SK-N-SH (cell line): ENCODE data around the gene SSNA1. TPM values are rescaled to one million over a fixed set of nuclear protein-coding genes. Genes with fewer than 3 reads are reported as not detected.

ENCODE experiments used
- CTCF ChIA-PET: fragments of 300-600, 350-600 bp; formaldehyde crosslinking; extraction: SDS; loops from one replicate; lab custom pipeline; 2021; lab: Yijun Ruan, JAX
- POLR2A ChIA-PET: fragments of 350-600 bp; sonication (Branson Sonifier 250); formaldehyde crosslinking; extraction: SDS; loops from one replicate; lab custom pipeline; 2020; ENCODE audit warnings: antibody characterized with exemption, inconsistent platforms; lab: Yijun Ruan, JAX
- DNase-seq: peaks from one replicate; pipeline ENCODE4 v3.0.0; 2012
- H2AFZ ChIP-seq: fragments of 200-600 bp; sonication (generic); 2 replicates; pipeline ENCODE4 v1.8.1; 2016; ENCODE audit warnings: antibody characterized with exemption, mild to moderate bottlenecking, low read depth
- H3F3A ChIP-seq: fragments of 200-600 bp; sonication (generic); replicated peaks from 2 replicates; pipeline ENCODE3; 2016; ENCODE audit warnings: antibody characterized with exemption, mild to moderate bottlenecking; ENCODE audit not compliant: insufficient read depth
- H3K27ac ChIP-seq, 2 experiments: fragments of 200-500 bp in 1 of 2; fragments of 200-600 bp in 1 of 2; sonication (Bioruptor generic) in 1 of 2; sonication (generic), shearing (Covaris generic) in 1 of 2; 2 replicates each; pipeline versions ENCODE4 v1.5.1 to v1.6.1; 2014 to 2016; ENCODE audit warnings: low read depth in 2 of 2, inconsistent platforms in 1 of 2, low read length in 1 of 2, mild to moderate bottlenecking in 1 of 2, mixed read lengths in 1 of 2
- H3K27me3 ChIP-seq: fragments of 200-600 bp; sonication (generic), shearing (Covaris generic); 2 replicates; pipeline ENCODE4 v1.6.1; 2016; ENCODE audit warnings: mixed run types; ENCODE audit not compliant: insufficient read depth
- H3K36me3 ChIP-seq, 2 experiments: fragments of 200-500 bp in 1 of 2; fragments of 200-600 bp in 1 of 2; sonication (Bioruptor generic) in 1 of 2; sonication (generic) in 1 of 2; replicated peaks in 1 of 2; 2 replicates each; pipeline versions ENCODE3 to v1.5.1; 2014 to 2016; ENCODE audit warnings: low read length in 1 of 2, mild to moderate bottlenecking in 1 of 2; ENCODE audit not compliant: insufficient read depth in 2 of 2, control insufficient read depth in 1 of 2
- H3K4me1 ChIP-seq, 2 experiments: fragments of 200-500 bp in 1 of 2; fragments of 200-600 bp in 1 of 2; sonication (Bioruptor generic) in 1 of 2; sonication (generic), shearing (Covaris generic) in 1 of 2; 2 replicates each; pipeline versions ENCODE4 v1.5.1 to v1.6.1; 2014 to 2016; ENCODE audit warnings: low read depth in 1 of 2, low read length in 1 of 2, mixed run types in 1 of 2; ENCODE audit not compliant: insufficient read depth in 2 of 2, control insufficient read depth in 1 of 2
- H3K4me2 ChIP-seq: fragments of 200-600 bp; sonication (generic), shearing (Covaris generic); 2 replicates; pipeline ENCODE4 v1.6.1; 2017; ENCODE audit warnings: mixed run types
- H3K4me3 ChIP-seq, 2 experiments: fragments of 200-500 bp in 1 of 2; fragments of 200-600 bp in 1 of 2; sonication (Bioruptor generic) in 1 of 2; sonication (generic), shearing (Covaris generic) in 1 of 2; 2 replicates each; pipeline versions ENCODE4 v1.5.1 to v1.8.1; 2014 to 2016; ENCODE audit warnings: low read depth in 2 of 2, inconsistent platforms in 1 of 2, low read length in 1 of 2, mild to moderate bottlenecking in 1 of 2, mixed read lengths in 1 of 2, moderate library complexity in 1 of 2
- H3K79me2 ChIP-seq: fragments of 200-600 bp; sonication (generic); 2 replicates; pipeline ENCODE4 v1.8.1; 2017; ENCODE audit warnings: mild to moderate bottlenecking; ENCODE audit not compliant: insufficient read depth
- H3K9ac ChIP-seq: fragments of 200-600 bp; sonication (generic); 2 replicates; pipeline ENCODE4 v1.6.1; 2017; ENCODE audit warnings: mixed run types
- H3K9me2 ChIP-seq: fragments of 200-600 bp; sonication (generic); 2 replicates; pipeline ENCODE4 v1.6.1; 2017; ENCODE audit warnings: mixed run types
- H3K9me3 ChIP-seq: fragments of 200-600 bp; sonication (generic); 2 replicates; pipeline ENCODE4 v1.6.1; 2017; ENCODE audit warnings: mixed run types, mild to moderate bottlenecking, moderate library complexity
- H4K20me1 ChIP-seq: fragments of 200-600 bp; sonication (generic); 2 replicates; pipeline ENCODE4 v1.6.1; 2017; ENCODE audit warnings: mild to moderate bottlenecking, mixed run types; ENCODE audit not compliant: insufficient read depth
- CTCF ChIP-seq: fragments of 200-600 bp; sonication (generic); IDR thresholded peaks from 2 replicates; pipeline ENCODE4 v1.6.1; 2017; ENCODE audit warnings: antibody characterized with exemption, mild to moderate bottlenecking, moderate library complexity
- FOSL2 ChIP-seq: IDR thresholded peaks from 2 replicates; pipeline ENCODE4 v1.4.0; 2012; ENCODE audit warnings: low read depth, mild to moderate bottlenecking, moderate library complexity, borderline replicate concordance
- FOXJ3 ChIP-seq: sonication (generic); formaldehyde crosslinking; IDR thresholded peaks from 2 replicates; pipeline ENCODE4 v1.5.1; 2020; ENCODE audit warnings: mild to moderate bottlenecking, missing genetic modification reagents
- GABPA ChIP-seq: IDR thresholded peaks from 2 replicates; pipeline ENCODE4 v1.4.0; 2012; ENCODE audit warnings: low read depth, mild to moderate bottlenecking
- GATA2 ChIP-seq: sonication (generic); formaldehyde crosslinking; IDR thresholded peaks from 2 replicates; pipeline ENCODE4 v1.5.0; 2020; ENCODE audit warnings: mild to moderate bottlenecking, missing genetic modification reagents
- MXI1 ChIP-seq: IDR thresholded peaks from 2 replicates; pipeline ENCODE4 v1.6.1; 2012; ENCODE audit warnings: mild to moderate bottlenecking, low read depth, low read length, improper control_type of control experiment
- PBX3 ChIP-seq: IDR thresholded peaks from 2 replicates; pipeline ENCODE4; 2012
- RAD21 ChIP-seq: IDR thresholded peaks from 2 replicates; pipeline ENCODE4 v1.6.1; 2012; ENCODE audit warnings: mild to moderate bottlenecking, low read length
- RXRA ChIP-seq: IDR thresholded peaks from 2 replicates; pipeline ENCODE4 v1.4.0; 2012; ENCODE audit warnings: low read depth, mild to moderate bottlenecking, borderline replicate concordance
- TAF1 ChIP-seq: IDR thresholded peaks from 2 replicates; pipeline ENCODE4 v1.6.1; 2012; ENCODE audit warnings: low read depth, mild to moderate bottlenecking, low read length, moderate library complexity, borderline replicate concordance
- TCF12 ChIP-seq: IDR thresholded peaks from 2 replicates; pipeline ENCODE4 v1.4.0; 2012
- WGBS: methylation state at CpG from one replicate; pipeline ENCODE4 v1.1.6; 2017; ENCODE audit warnings: low lambda C conversion rate; 5-methylcytosine and 5-hydroxymethylcytosine counted together
- polyA plus RNA-seq, 3 experiments: library from polyadenylated mRNA; depleted of rRNA; stranded (reverse); fragments of >200 nt; gene quantifications; 2 replicates each; pipeline ENCODE4 v1.2.3, GENCODE V29; 2012
- TF ChIP-seq, protein P1 (sequence below): fragments of 150-350 bp; IDR thresholded peaks from 2 replicates; pipeline ENCODE4 v1.6.1; 2016; ENCODE audit warnings: mild to moderate bottlenecking, low read depth, low read length

The SSNA1 gene
- polyA plus RNA-seq, 1 of the 3 experiments (the other 2 are of a cell fraction): 124 TPM

GRCh38 chr9:137188086-137188489, 388 bp upstream of the SSNA1 start:
- peaks cover 16% of the 10 kb centered on the region for H3F3A ChIP-seq
- under 1% methylated on average over 16 of the region's 31 CpGs for WGBS
- peak overlapping the region; percentile 85 for H3K9ac ChIP-seq
- peaks cover 3 to 47% of the 10 kb centered on the region in 2 experiments for H3K36me3 ChIP-seq
- DNase-seq: no peak
- no peak for TF ChIP-seq FOSL2
- TF ChIP-seq GABPA: no peak
- no peak for TF ChIP-seq PBX3
- no peak for TF ChIP-seq TCF12
- TF ChIP-seq CTCF: no peak
- TF ChIP-seq RAD21: no peak
- TF ChIP-seq RXRA: no peak
- TF ChIP-seq GATA2 (CRISPR knock-in tag): no peak
- TF ChIP-seq, protein P1, sequence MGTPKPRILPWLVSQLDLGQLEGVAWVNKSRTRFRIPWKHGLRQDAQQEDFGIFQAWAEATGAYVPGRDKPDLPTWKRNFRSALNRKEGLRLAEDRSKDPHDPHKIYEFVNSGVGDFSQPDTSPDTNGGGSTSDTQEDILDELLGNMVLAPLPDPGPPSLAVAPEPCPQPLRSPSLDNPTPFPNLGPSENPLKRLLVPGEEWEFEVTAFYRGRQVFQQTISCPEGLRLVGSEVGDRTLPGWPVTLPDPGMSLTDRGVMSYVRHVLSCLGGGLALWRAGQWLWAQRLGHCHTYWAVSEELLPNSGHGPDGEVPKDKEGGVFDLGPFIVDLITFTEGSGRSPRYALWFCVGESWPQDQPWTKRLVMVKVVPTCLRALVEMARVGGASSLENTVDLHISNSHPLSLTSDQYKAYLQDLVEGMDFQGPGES: no peak
- no peak for TF ChIP-seq TAF1
- TF ChIP-seq FOXJ3 (CRISPR knock-in tag): no peak
- no peak for TF ChIP-seq MXI1
- POLR2A ChIA-PET: interaction anchor here (1.2 to 2.7 kb wide), 4 partner anchors 11 to 34 kb away, joined by 3 to 20 read pairs (median 4); partner anchors contain the start of genes LRRC26 and RNF208
- peak overlapping the region; percentile 71 to 84 for H3K4me3 ChIP-seq
- H3K4me2 ChIP-seq: peak overlapping the region; percentile 99
- peaks cover 27% of the 10 kb centered on the region for H4K20me1 ChIP-seq
- peaks cover 12 to 34% of the 10 kb centered on the region in 2 experiments; a peak in 3 of 4 replicates for H3K4me1 ChIP-seq
- CTCF ChIA-PET: interaction anchor here (1.0 to 3.5 kb wide), 12 partner anchors 10 to 65 kb away, joined by 3 to 24 read pairs (median 5); partner anchors contain the start of genes CYSRT1, LRRC26, RNF224 and TMEM210
- no peaks in the 10 kb centered on the region for H3K9me2 ChIP-seq
- peaks cover 57% of the 10 kb centered on the region for H3K79me2 ChIP-seq
- 0 out of 2 replicates have a peak overlapping the region, but pooled peaks have one; percentile 65 for H2AFZ ChIP-seq
- H3K27ac ChIP-seq: peak overlapping the region; percentile 57 to 91; a peak in 2 of 4 replicates
- no peaks in the 10 kb centered on the region for H3K9me3 ChIP-seq
- H3K27me3 ChIP-seq: no peaks in the 10 kb centered on the region
